ENCODE measurements around the gene UBE2K. TPM values are rescaled to one million over a fixed set of nuclear protein-coding genes. Genes with fewer than 3 reads are reported as not detected.
"Not testable (repeated sequence)": the region's sequence is repeated elsewhere in the genome, so short reads cannot be mapped to it uniquely, and the experiment has no call there.

The UBE2K gene
- polyA plus RNA-seq (ENCODE audit: insufficient read length in 4 of 4), result 10 to 100 TPM; 79.6 to 97.7 (median 90.4) TPM

GRCh38 chr4:39697740-39698423, at the start of gene UBE2K:
Gene UBE2K (plus strand): TSS chr4:39698136. CDS start chr4:39698328, 192 bp downstream.
- DNase-seq (ENCODE audit: low read depth in 4 of 4, low spot score in 2 of 4), result peak; percentile 62 to 78 (median 74)

GRCh38 chr4:39648213-39648612, 49.7 kb upstream of the UBE2K start:
- no peak for DNase-seq (ENCODE audit: low read depth in 4 of 4, low spot score in 2 of 4)

GRCh38 chr4:39648827-39649558, 48.9 kb upstream of the UBE2K start:
- no peak for DNase-seq (ENCODE audit: low read depth in 4 of 4, low spot score in 2 of 4)

- no peak for DNase-seq (ENCODE audit: low read depth in 4 of 4, low spot score in 2 of 4)
Observed at GRCh38 chr4:39649639-39650265, 48.2 kb upstream of the UBE2K start.

- DNase-seq (ENCODE audit: low read depth in 4 of 4, low spot score in 2 of 4), result not testable (repeated sequence)
Observed at GRCh38 chr4:39651586-39651985, 46.4 kb upstream of the UBE2K start.

- DNase-seq (ENCODE audit: low read depth in 4 of 4, low spot score in 2 of 4), result no peak
Observed at GRCh38 chr4:39655211-39655610, 42.7 kb upstream of the UBE2K start.

GRCh38 chr4:39655876-39656275, 42.1 kb upstream of the UBE2K start:
- DNase-seq (ENCODE audit: low read depth in 4 of 4, low spot score in 2 of 4), result no peak

GRCh38 chr4:39656638-39657037, 41.3 kb upstream of the UBE2K start:
- not testable (repeated sequence) for DNase-seq (ENCODE audit: low read depth in 4 of 4, low spot score in 2 of 4)

GRCh38 chr4:39657465-39657864, 40.5 kb upstream of the UBE2K start:
- no peak for DNase-seq (ENCODE audit: low read depth in 4 of 4, low spot score in 2 of 4)

GRCh38 chr4:39658756-39659155, 39.2 kb upstream of the UBE2K start:
- DNase-seq (ENCODE audit: low read depth in 4 of 4, low spot score in 2 of 4), result no peak

GRCh38 chr4:39660045-39660444, 37.9 kb upstream of the UBE2K start:
- DNase-seq (ENCODE audit: low read depth in 4 of 4, low spot score in 2 of 4), result no peak

GRCh38 chr4:39660757-39661156, 37.2 kb upstream of the UBE2K start:
- DNase-seq (ENCODE audit: low read depth in 4 of 4, low spot score in 2 of 4), result no peak

GRCh38 chr4:39662683-39663082, 35.3 kb upstream of the UBE2K start:
- no peak for DNase-seq (ENCODE audit: low read depth in 4 of 4, low spot score in 2 of 4)

GRCh38 chr4:39664828-39665731, 32.9 kb upstream of the UBE2K start:
- no peak for DNase-seq (ENCODE audit: low read depth in 4 of 4, low spot score in 2 of 4)

GRCh38 chr4:39667706-39668105, 30.2 kb upstream of the UBE2K start:
- no peak for DNase-seq (ENCODE audit: low read depth in 4 of 4, low spot score in 2 of 4)

- DNase-seq (ENCODE audit: low read depth in 4 of 4, low spot score in 2 of 4), result no peak
Observed at GRCh38 chr4:39668887-39669286, 29.0 kb upstream of the UBE2K start.

- DNase-seq (ENCODE audit: low read depth in 4 of 4, low spot score in 2 of 4), result not testable (repeated sequence)
Observed at GRCh38 chr4:39670296-39670695, 27.6 kb upstream of the UBE2K start.

- not testable (repeated sequence) for DNase-seq (ENCODE audit: low read depth in 4 of 4, low spot score in 2 of 4)
Observed at GRCh38 chr4:39675681-39676080, 22.3 kb upstream of the UBE2K start.

GRCh38 chr4:39681003-39681402, 16.9 kb upstream of the UBE2K start:
- DNase-seq (ENCODE audit: low read depth in 4 of 4, low spot score in 2 of 4), result not testable (repeated sequence)

GRCh38 chr4:39682138-39682537, 15.8 kb upstream of the UBE2K start:
- no peak for DNase-seq (ENCODE audit: low read depth in 4 of 4, low spot score in 2 of 4)

GRCh38 chr4:39685990-39686389, 11.9 kb upstream of the UBE2K start:
- DNase-seq (ENCODE audit: low read depth in 4 of 4, low spot score in 2 of 4), result no peak
